GM18511 (cell line): ENCODE data around the gene DMD.
"Not testable (repeated sequence)": the region's sequence is repeated elsewhere in the genome, so short reads cannot be mapped to it uniquely, and the experiment has no call there.

Source experiments
- ATAC-seq: cut with Tn5 transposase; IDR thresholded peaks from one replicate; pipeline ENCODE4 v1.9.1; 2021; ENCODE audit warnings: mild to moderate bottlenecking, moderate library complexity; ENCODE audit not compliant: unreplicated experiment

DMD gene

DNA sequence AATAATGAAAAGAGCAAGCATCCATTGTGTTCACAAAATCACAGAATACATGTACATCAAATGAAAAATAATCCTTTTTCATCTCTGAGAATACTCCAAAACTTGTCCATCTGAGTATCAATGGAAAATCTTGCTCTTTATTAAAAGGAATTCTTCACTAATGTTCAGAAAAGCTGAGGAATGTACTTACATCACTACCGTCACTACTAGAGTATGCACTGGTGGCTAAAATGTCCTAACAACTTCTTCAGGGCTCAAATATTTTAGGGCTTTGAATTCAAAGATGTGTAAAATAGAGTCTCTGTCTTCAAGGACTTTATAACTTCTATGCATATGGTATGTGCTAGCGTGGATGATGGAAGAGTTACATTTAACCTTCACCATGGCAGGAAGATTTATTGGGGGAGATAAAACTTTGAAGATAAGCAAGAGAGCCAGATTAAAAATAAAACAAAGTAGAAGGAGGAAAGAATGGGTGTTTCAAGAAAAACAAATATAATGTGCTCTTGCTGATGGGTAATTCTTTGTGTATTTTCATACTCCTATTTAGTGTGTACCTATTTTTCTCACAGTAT lies 55.1 kb downstream of the DMD start:
- no peak for ATAC-seq

DNA sequence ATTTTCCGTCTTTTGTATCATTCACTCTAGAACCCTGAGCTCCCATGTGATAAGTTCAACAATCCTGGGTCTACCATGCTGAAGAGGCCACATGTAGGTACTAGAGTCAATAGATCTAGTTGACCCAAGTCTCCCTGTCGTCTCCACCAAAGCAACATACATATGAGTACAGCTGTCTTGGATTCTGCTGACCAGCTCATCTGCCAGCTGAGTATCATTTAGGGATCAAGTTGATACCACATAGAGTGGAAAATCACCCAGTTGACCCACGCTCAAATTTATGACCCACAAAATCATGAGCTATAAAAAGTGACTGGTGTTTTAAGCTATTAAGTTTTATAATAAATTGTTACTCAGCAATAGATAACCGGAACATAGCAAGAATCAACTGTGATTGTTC lies 61.8 kb downstream of the DMD start:
- ATAC-seq, result no peak

DNA sequence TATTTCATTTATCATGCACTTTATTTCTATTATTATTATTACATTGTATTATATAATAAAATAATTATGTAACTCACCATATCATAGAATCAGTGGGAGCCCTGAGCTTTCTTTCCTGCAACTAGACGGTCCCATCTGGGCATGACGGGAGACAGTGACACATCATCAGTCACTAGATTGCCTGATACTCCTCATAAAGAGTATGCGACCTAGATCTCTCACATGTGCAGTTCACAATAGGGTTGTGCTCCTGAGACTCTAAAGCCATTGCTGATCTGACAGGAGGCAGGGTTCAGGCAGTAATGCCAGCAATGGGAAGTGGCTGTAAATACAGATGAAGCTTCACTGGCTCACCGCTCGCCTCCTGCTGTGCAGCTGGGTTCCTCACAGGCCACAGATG lies 62.3 kb downstream of the DMD start:
- no peak for ATAC-seq

DNA sequence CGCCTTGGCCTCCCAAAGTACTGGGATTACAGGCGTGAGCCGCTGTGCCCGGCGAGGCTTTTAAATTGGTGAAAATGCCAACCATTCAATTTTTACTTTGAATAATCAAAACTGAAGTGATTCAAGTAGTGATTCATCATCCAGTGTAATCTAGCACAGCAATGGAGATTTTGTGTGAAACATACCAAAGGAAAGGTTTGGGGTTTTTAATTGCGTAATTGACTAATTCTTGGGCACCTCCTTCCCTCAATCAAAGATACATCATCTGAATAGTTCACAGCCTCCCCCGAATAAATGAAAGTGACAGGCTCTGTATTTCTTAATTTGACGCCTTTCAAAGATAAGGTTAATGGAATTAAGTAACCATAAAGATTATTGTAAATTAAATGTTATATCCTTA lies 69.0 kb downstream of the DMD start:
- ATAC-seq, result no peak

DNA sequence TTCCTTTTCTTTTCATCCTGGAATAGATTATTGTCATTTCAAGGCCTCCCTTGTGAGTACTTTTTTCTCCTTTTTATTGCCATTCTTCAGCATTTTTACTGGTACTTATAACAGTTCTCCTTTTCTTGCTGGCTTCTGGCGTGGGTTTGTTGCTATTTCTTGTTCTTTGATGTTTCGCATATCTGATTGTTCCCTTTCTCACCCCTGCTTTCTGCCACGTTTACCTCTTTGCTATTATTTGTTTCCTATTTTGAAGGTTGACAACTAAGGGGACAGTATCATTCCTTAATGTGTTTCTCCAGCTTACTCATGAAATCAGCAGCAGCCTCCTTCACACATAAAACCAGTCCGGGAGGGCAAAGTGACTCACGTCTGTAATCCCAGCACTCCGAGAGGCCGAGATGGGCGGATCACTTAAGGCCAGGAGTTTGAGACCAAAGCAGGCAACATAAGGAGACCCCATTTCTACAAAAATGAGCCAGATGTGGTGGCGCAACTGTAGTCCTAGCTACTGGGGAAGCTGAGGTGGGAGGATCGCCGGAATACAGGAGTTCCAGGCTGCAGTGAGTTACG lies 72.6 kb downstream of the DMD start:
- ATAC-seq, result no peak

DNA sequence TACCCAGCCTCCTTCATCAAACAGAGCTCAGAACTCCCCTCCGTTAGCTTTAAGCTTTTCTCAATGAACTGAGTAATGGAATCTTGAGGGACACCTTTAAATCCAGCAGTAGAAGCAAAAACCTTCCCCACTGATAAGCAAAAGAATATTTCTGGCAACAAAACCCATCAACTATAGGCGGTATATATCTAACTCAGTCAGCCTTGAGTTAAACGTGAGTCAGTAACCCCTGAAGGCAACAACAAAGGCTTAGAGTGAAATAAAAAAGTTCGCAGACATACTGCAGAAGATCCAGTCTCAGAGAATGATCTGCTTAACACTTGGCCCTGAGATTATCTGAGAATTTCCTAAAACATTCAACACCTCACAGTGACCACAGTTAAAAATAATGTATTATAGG lies 77.2 kb downstream of the DMD start:
- no peak for ATAC-seq

DNA sequence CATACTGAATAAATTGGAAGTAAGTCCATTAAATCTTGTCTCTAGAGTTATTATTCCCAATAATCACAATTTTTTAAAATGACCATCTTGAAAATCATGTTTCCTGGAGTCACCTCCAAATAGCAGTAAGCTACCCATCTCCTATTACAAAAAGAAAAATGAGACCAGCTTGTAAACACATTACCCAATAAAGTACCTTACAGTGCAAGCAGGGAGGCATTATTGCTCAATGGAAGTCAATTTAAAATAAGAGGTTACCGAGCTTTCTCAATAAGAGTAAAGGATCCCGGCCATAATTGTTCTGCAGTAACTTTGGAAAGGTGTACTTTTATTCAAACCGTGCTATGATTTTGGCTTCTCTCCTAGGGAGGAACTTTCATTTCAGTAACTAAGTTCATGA lies 78.0 kb downstream of the DMD start:
- ATAC-seq, result no peak

DNA sequence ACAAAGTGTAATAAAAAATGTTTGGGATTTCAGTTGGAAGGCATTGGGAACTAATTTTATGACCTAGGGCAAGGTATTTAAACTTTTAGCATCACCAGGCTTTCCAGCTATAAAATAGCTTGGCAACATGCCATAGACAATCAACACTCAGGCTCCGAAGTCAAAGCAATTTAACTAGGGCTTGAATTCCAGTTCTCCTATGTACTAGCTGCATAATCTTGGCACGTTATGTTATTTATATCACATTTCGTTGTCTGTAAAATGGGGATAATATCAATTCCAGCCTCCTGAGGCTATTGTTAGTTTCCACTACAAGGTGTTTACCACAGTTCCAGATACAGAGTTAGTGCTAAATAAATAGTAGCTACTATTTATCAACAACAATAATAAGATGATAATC lies 78.8 kb downstream of the DMD start:
- no peak for ATAC-seq

DNA sequence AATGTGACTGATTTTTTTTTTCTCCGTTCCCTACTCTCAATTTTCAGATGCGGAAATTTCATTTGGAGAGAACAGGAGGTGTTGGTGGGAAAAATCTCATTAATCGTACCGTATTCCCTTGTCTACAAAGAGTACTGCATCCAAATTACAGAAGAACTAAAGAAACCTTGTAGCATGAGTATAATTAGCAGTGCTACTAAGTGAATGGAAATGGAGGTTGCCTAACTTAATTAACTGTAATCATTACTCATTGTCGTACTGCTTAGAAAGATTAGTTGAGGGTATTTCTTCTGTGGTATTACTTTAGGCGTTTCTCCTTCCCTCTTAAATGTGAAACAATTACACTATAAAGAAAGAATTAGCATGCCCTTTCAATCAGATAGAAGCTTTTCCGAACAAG lies 81.7 kb downstream of the DMD start:
- no peak for ATAC-seq

DNA sequence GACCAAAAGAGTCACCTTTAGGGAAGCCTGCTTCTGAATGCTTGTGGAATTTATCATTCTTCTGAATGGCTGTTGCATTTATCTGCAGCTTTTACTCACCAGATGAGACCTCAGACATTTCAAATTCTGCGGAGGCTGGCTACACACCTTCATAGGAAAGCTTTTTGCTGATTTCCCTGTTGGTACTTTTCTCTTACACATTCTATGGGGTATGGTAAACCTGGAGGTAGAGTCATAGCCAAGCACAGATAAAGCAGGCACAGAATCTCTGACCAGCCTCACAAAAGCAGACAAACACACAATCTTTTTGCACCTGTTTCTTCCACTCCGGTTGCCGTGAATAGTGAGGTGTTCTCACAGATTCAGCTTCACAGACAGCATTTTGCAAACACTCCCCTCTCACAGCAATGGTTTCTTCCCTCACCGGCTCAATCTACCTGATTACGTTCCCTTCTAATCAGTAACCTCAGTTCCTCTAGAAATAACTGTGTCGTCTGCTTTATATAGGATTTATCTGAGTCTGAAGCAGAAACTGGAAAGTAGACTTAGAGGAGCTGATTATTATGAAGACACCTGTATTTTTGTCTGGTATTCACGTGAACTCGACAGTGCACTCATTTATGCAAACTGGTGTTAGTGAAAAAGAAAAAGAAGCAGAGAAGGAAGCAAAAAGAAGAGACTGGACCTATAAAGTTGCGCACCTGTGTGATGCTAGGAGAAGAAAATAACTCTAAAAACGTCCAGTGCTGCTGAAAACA lies 83.1 kb downstream of the DMD start:
- no peak for ATAC-seq

DNA sequence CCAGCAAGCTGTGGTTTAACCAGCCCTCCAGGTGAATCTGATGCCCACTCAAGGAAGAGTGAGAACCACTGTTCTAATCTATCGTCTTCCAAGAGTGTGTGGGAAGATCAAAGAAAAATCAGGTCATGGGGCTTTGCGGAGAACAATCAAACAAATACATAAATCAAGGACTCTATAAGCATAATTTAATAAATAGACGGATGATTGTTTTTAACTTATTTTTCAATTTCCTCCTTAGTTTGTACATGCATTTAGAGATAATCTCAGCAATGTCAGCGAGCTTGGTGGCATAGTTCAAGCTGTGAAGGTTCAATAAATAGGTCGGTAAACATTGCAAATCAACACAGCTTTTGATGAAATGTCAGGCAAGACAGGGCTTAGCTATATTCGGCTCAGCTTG lies 84.9 kb downstream of the DMD start:
- ATAC-seq, result no peak

DNA sequence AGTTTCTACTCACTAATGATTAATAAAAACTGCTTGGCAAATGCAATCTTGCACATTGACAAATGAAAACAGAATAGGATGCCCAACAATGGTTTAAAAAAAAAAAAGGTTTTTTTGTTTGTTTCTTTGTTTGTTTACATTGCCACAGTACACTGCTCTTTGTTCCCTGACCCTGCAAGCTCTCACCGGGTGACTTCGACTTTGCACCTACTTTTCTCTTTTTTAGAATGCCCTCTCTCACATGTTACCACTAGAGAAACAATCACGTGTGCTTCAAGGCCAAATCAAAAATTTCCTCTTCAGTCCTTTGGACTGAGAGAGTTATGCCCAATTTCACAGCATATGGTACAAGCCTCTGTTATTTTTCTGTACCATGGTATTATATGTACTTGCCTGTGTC lies 101.5 kb downstream of the DMD start:
- no peak for ATAC-seq

DNA sequence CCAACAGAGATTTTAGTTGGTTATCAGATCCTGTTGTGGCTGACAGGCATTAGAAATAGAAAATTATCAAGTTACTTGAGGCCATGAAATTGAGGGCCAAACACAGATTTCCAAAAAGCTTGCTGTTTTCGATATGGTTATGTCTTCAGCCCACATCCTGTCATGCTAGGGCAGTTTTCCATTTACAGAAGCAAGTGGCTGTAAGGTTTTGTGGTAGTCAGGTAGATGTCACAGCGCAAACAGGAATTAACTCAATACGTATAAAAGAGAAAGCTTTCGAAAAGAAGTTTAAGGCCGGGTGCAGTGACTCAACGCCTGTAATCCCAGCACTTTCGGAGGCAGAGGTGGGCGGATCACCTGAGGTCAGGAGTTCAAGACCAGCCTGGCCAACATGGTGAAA lies 104.6 kb downstream of the DMD start:
- ATAC-seq, result no peak

DNA sequence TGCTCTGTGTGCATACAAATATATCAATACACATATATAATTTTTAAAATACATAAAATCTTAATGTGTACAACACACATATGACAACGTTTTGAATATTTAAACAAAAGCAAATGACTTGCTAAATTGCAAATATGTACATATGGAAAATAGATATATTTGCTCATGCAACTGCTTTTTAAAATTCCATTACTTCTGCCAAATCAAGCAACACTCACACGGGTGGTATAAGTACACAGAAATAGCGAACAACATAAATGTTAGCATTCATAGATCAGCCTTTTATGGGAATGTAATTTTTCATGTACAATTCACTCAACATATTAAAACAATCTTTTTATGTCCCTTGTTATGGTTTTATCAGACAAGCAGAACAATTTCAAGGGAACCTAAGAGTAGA lies 116.3 kb downstream of the DMD start:
- ATAC-seq, result no peak

DNA sequence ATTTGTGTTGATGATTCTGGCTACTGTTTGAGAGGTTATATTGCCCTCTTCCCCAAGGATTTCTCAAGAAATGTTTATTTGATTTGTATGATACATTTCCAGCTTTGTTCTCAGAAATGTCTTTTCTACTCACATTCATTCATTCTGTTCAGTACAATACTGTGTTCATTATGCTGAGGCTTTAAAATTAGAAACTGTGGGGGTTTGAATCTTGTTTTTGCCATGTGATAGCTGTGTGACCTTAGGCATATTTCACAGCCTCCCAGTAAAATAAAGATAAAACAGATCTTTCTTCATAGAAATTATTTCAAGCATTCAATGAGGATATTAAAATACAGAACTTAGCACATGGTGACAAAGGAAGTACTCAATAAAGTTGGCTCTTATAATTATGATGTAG lies 123.9 kb downstream of the DMD start:
- ATAC-seq, result no peak

DNA sequence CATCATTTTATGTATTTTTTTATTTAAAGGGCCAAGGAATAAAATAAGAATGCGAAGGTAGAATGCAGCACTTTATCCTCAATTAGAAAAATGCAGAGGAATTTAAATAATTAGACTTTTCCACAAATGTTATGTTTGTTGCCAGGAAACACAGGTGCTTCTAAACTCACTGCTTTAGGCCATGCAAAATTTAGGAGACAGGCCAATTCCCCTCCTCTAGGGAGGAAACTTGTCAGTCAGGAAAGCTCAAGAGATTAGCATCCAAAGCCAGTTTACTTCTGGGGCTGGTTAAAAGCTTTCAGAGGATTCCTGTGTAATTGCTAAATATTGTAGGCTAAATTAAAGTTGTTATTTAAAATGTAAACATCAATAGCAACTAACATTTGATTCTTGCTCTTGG lies 124.5 kb downstream of the DMD start:
- ATAC-seq, result no peak

DNA sequence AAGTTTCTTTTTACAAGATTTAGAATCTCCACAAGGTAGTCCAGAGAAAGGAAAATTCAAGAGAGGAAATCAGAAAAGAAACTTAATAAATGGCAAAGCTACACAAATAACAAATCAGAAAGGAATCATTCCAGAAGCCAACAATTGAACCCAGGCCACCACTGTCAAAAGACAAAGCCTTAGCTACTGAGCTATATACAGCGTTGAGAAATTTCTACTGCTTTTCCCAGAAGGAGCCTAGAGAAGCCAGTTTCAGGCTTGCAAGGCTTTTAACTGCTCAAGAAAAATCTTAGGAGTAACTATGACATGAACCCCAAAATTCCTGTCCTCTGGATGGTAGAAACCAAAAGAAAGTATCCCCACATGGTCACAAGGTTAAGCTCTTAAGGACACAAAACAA lies 129.0 kb downstream of the DMD start:
- no peak for ATAC-seq

DNA sequence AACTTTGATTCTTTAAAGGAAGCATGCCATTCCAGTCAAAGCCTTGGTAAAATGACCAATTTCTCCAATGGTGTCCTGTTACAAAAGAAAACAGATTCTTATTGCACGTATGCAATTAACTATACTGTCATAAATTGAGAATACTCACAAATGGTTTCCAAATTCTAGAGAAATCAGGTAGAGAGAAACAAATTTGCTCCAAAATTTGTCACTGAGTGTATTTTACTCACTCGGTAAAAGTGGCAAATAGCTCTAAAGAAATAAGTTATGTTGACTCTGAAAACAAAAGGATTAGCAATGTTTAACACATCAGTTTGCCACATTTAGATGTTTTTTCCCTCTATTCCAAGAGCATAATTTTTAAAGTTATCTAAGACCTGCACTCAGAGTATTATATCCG lies 133.1 kb downstream of the DMD start:
- ATAC-seq, result no peak

DNA sequence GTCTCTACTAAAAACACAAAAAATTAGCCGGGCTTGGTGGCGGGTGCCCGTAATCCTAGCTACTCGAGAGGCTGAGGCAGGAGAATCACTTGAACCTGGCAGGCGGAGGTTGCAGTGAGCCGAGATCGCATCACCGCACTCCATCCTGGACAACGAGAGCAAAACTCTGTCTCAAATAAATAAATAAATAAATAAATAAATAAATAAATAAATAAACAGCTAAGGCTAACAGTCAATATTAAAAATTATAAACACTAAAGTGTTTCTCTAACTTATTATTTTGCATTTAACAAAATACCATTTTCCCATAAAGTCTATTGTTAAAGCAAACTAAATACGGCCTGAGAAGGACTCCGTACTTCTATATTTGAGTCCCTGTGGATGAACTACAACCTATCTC lies 137.7 kb downstream of the DMD start:
- not testable (repeated sequence) for ATAC-seq

DNA sequence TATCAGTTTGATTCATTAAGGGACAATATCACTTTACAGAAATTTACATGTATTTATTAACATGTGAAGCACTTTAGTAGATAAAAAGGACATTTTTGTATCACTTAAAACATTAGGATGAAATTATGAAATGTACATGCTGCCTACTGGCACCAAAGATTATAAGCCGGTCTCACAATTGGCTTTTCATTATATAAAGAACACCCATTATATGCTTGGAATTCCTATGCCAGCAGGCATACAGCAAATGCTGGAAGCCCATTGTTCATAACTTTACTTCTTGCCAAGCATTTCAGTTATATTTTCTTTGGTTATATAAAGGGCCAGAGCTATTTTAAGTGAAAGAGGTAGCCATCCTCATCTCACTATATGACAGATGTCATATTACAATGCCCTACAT lies 145.9 kb downstream of the DMD start:
- ATAC-seq, result no peak

DNA sequence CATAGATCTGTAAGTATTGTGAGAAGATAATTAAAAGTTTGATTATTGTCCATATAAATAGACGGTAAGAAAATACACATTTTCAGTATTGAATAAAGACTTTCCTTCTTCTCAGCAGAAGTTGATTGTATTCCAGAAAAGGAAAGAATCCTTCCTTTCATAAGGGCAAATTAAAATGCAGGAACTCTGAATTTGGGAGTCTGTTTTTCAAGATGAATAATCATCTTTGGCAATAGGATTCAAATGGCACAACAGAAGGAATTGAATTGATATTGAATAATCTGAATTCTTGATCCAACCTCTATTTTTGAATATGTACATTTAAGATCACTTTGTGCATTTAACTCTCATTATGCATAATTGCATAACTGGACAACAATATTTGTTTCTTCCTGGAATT lies 149.3 kb downstream of the DMD start:
- ATAC-seq, result no peak

DNA sequence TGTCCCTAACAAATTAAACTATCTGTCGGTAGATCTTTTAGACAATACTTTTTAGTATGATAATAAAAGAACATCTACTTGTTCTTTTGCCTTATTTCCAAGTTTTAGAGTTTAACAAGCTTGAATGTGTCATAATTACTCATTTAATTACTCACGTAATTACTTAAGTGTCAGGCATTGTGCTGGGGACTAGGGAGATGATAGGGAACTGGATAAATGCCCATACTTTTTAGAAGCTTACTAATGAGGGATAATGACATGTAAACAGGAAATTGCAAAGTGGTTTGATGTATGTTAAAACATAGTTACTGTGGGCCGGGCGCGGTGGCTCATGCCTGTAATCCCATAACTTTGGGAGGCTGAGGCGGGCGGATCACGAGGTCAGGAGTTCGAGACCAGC lies 158.3 kb downstream of the DMD start:
- ATAC-seq, result no peak

DNA sequence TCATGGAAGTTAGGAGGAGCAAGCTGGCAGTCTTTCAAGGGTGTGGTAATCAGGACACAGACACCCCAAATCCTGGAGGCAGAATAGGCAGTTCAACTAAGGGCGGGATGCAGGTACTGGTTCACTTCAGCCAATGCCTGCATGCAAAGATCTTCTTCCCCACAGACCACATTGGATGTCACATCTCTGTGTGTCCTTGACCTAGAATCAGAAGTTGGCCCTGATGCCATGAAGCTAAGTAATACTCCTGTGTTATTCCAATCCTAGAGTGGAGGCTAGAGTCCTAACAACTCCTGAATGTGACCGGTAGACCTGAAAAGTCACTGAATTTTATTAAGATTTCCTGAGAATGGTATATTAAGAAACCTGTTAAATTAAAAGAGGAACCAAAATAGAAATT lies 165.5 kb downstream of the DMD start:
- ATAC-seq, result no peak
